DOHH2 (cell line): ENCODE data around the gene BLOC1S4.
A peak's percentile ranks its signal among the peaks of the same experiment; 100 is the strongest.
"Not testable (repeated sequence)": the region's sequence is repeated elsewhere in the genome, so short reads cannot be mapped to it uniquely, and the experiment has no call there.

Experiments used
- H3F3A ChIP-seq: fragments of 200-600 bp; sonication (generic), shearing (Covaris generic); 2 replicates; pipeline ENCODE4 v1.6.0; 2016; ENCODE audit warnings: antibody characterized with exemption, mild to moderate bottlenecking; ENCODE audit not compliant: control insufficient read depth, insufficient read depth
- H3K27ac ChIP-seq: fragments of 200-600 bp; sonication (generic); 2 replicates; pipeline ENCODE4 v1.5.1; 2014; ENCODE audit warnings: low read depth, mild to moderate bottlenecking, low read length, moderate library complexity
- H3K27me3 ChIP-seq: fragments of 200-600 bp; sonication (generic); 2 replicates; pipeline ENCODE4 v1.6.1; 2014; ENCODE audit warnings: mild to moderate bottlenecking, low read length, mixed read lengths; ENCODE audit not compliant: control insufficient read depth
- H3K36me3 ChIP-seq: fragments of 200-600 bp; sonication (generic); 2 replicates; pipeline ENCODE4 v1.6.1; 2014; ENCODE audit warnings: mild to moderate bottlenecking, low read length, moderate library complexity, mixed read lengths; ENCODE audit not compliant: control insufficient read depth
- H3K4me1 ChIP-seq: fragments of 200-600 bp; sonication (generic); 2 replicates; pipeline ENCODE4 v1.6.1; 2014; ENCODE audit warnings: mild to moderate bottlenecking, low read length, mixed read lengths; ENCODE audit not compliant: control insufficient read depth
- H3K4me2 ChIP-seq: fragments of 200-600 bp; sonication (generic); 2 replicates; pipeline ENCODE4 v1.6.0; 2014; ENCODE audit warnings: mild to moderate bottlenecking, low read length, moderate library complexity
- H3K4me3 ChIP-seq: fragments of 200-600 bp; sonication (generic); 2 replicates; pipeline ENCODE4 v1.5.1; 2014; ENCODE audit warnings: mild to moderate bottlenecking, low read length, mixed read lengths
- H3K79me2 ChIP-seq: fragments of 200-600 bp; sonication (generic); 2 replicates; pipeline ENCODE4 v1.6.1; 2014; ENCODE audit warnings: mild to moderate bottlenecking, low read length, mixed read lengths; ENCODE audit not compliant: control insufficient read depth
- H3K9me2 ChIP-seq: fragments of 200-600 bp; sonication (generic); replicated peaks from 2 replicates; pipeline ENCODE4 v1.6.1; 2014; ENCODE audit warnings: mild to moderate bottlenecking, low read length, mixed read lengths; ENCODE audit not compliant: control insufficient read depth
- H3K9me3 ChIP-seq: fragments of 200-600 bp; sonication (generic); 2 replicates; pipeline ENCODE4 v1.6.1; 2014; ENCODE audit warnings: antibody characterized with exemption, low read length, mixed read lengths; ENCODE audit not compliant: control insufficient read depth, insufficient read depth
- H4K20me1 ChIP-seq: fragments of 200-600 bp; sonication (generic); 2 replicates; pipeline ENCODE4 v1.6.0; 2014; ENCODE audit warnings: low read depth, mild to moderate bottlenecking, antibody characterized with exemption, low read length, moderate library complexity; ENCODE audit not compliant: control insufficient read depth, insufficient read depth
- CTCF ChIP-seq: fragments of 200-600 bp; sonication (generic); IDR thresholded peaks from one replicate; pipeline ENCODE4 v1.5.1; 2014; ENCODE audit warnings: antibody characterized with exemption, mild to moderate bottlenecking, low read depth, low read length; ENCODE audit not compliant: poor library complexity, severe bottlenecking
- EZH2phosphoT487 ChIP-seq: fragments of 200-600 bp; sonication (generic); IDR thresholded peaks from 2 replicates; pipeline ENCODE4 v1.6.1; 2017; ENCODE audit warnings: borderline replicate concordance, mild to moderate bottlenecking, antibody characterized with exemption, low read length, moderate library complexity, mixed read lengths

Gene BLOC1S4

GRCh38 chr4:6672131-6672530 lies 43.8 kb upstream of the BLOC1S4 start:
- Histone ChIP-seq H3F3A (no peaks in the 10 kb centered on the region), H3K27me3 (no peaks in the 10 kb centered on the region), H3K27ac (no peak overlapping the region), H3K36me3 (peaks cover 23% of the 10 kb centered on the region), H3K4me2 (no peak overlapping the region), H4K20me1 (peaks cover 14% of the 10 kb centered on the region; the same call in 1 of the 2 replicates), H3K4me3 (no peak overlapping the region), H3K9me2 (no peaks in the 10 kb centered on the region), H3K79me2 (peaks cover 32% of the 10 kb centered on the region), H3K4me1 (peaks cover 36% of the 10 kb centered on the region), H3K9me3 (no peaks in the 10 kb centered on the region)
- TF ChIP-seq CTCF = no peak
- no peak for TF ChIP-seq EZH2phosphoT487

- H3K27ac ChIP-seq = peak overlapping the region; percentile 78; the same call in 1 of the 2 replicates
These were observed 43.3 kb upstream of the BLOC1S4 start for GRCh38 chr4:6672541-6673190.

GRCh38 chr4:6673191-6673659 lies 42.7 kb upstream of the BLOC1S4 start:
- peak overlapping the region; percentile 78 for H3K27ac ChIP-seq

More at GRCh38 chr4:6672541-6673190, 43.3 kb upstream of the BLOC1S4 start:
- Histone ChIP-seq H3K4me1 (peaks cover 36% of the 10 kb centered on the region), H4K20me1 (peaks cover 14% of the 10 kb centered on the region; the same call in 1 of the 2 replicates), H3K36me3 (peaks cover 29% of the 10 kb centered on the region), H3K79me2 (peaks cover 38% of the 10 kb centered on the region)
- not testable (repeated sequence) for H3K9me2 ChIP-seq, H3K9me3 ChIP-seq, H3K27me3 ChIP-seq, H3F3A ChIP-seq, H3K4me2 ChIP-seq, H3K4me3 ChIP-seq

GRCh38 chr4:6673660-6674499 lies 42.1 kb upstream of the BLOC1S4 start:
- Histone ChIP-seq H3K4me3 (peak overlapping the region; percentile 80), H3K36me3 (peaks cover 34% of the 10 kb centered on the region), H3K79me2 (peaks cover 46% of the 10 kb centered on the region), H3F3A (no peaks in the 10 kb centered on the region), H3K9me2 (no peaks in the 10 kb centered on the region), H3K9me3 (no peaks in the 10 kb centered on the region), H3K4me2 (peak overlapping the region; percentile 64), H3K4me1 (peaks cover 36% of the 10 kb centered on the region), H3K27ac (peak overlapping the region; percentile 78), H4K20me1 (peaks cover 14% of the 10 kb centered on the region; the same call in 1 of the 2 replicates), H3K27me3 (no peaks in the 10 kb centered on the region)
- TF ChIP-seq EZH2phosphoT487 (no peak), CTCF (no peak)

More at GRCh38 chr4:6673191-6673659, 42.7 kb upstream of the BLOC1S4 start:
- not testable (repeated sequence) for H3F3A ChIP-seq, H3K9me3 ChIP-seq, H3K9me2 ChIP-seq, H3K27me3 ChIP-seq
- H3K4me2 ChIP-seq = peak overlapping the region; percentile 64
- peaks cover 36% of the 10 kb centered on the region for H3K4me1 ChIP-seq
- H3K79me2 ChIP-seq = peaks cover 40% of the 10 kb centered on the region
- peak overlapping the region; percentile 80 for H3K4me3 ChIP-seq
- peaks cover 14% of the 10 kb centered on the region; the same call in 1 of the 2 replicates for H4K20me1 ChIP-seq
- H3K36me3 ChIP-seq = peaks cover 30% of the 10 kb centered on the region
